ENCODE measurements around the gene ATG2B. TPM values are rescaled to one million over a fixed set of nuclear protein-coding genes. Genes with fewer than 3 reads are reported as not detected.
A peak's percentile ranks its signal among the peaks of the same experiment; 100 is the strongest.

The ATG2B gene
- total and polyA plus RNA-seq, 2 of the 4 experiments (the other 2 are of a cell fraction): 6.9 to 22.0 TPM

DNA sequence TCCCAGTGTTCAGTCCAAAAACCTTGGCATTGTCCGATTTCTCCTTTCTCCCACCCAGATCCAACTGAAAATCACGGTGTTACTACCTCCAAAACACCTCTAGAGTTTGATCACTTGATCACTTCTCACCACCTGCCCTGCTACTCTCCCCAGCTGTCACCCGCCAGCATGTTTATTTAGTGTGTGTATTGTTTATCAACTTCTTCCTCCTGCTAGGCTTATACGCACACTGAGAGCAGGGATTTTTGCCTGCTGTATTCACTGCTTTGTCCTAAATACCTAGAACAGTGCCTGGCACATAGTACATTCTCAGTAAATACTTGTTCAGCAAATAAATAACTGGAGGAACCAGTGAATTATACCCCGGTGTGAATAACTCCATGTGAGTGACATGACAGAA is 102.1 kb downstream of the ATG2B start:
- dilution Hi-C loops (cut with HindIII; ENCODE audit: low sequenced_read_pairs, unreplicated experiment): no loop called here
- peak overlapping the region; percentile 67 for H4K91ac ChIP-seq (ENCODE audit: insufficient read depth, low read depth, low read length)
- peaks cover 27 to 70% of the 10 kb centered on the region in 2 experiments; a peak in 3 of 4 replicates for H3K79me1 ChIP-seq (ENCODE audit: low read depth in 1 of 2, low read length in 2 of 2)
- ChIA-PET POLR2A (ENCODE audit: unreplicated experiment) (no interaction called here), CTCF (interaction anchor here (1.2 kb wide), 1 partner anchor 162 kb away, joined by 4 read pairs; no protein-coding TSS in a partner anchor)
- no peak for TF ChIP-seq RFX5 (IDR thresholded peaks at IDR 0.05; ENCODE audit: low read depth, low read length)
- TF ChIP-seq, protein P1, sequence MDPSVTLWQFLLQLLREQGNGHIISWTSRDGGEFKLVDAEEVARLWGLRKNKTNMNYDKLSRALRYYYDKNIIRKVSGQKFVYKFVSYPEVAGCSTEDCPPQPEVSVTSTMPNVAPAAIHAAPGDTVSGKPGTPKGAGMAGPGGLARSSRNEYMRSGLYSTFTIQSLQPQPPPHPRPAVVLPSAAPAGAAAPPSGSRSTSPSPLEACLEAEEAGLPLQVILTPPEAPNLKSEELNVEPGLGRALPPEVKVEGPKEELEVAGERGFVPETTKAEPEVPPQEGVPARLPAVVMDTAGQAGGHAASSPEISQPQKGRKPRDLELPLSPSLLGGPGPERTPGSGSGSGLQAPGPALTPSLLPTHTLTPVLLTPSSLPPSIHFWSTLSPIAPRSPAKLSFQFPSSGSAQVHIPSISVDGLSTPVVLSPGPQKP (IDR thresholded peaks at IDR 0.05; ENCODE audit: borderline replicate concordance, low read depth, low read length): no peak
- TF ChIP-seq MAZ (IDR thresholded peaks at IDR 0.05; ENCODE audit: borderline replicate concordance, low read depth, low read length): no peak
- no peak for TF ChIP-seq BHLHE40 (IDR thresholded peaks at IDR 0.05; ENCODE audit: low read depth, low read length)
- TF ChIP-seq, protein P2, sequence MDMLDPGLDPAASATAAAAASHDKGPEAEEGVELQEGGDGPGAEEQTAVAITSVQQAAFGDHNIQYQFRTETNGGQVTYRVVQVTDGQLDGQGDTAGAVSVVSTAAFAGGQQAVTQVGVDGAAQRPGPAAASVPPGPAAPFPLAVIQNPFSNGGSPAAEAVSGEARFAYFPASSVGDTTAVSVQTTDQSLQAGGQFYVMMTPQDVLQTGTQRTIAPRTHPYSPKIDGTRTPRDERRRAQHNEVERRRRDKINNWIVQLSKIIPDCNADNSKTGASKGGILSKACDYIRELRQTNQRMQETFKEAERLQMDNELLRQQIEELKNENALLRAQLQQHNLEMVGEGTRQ (IDR thresholded peaks at IDR 0.05; ENCODE audit: low read depth, low read length): no peak
- TF ChIP-seq, protein P3, sequence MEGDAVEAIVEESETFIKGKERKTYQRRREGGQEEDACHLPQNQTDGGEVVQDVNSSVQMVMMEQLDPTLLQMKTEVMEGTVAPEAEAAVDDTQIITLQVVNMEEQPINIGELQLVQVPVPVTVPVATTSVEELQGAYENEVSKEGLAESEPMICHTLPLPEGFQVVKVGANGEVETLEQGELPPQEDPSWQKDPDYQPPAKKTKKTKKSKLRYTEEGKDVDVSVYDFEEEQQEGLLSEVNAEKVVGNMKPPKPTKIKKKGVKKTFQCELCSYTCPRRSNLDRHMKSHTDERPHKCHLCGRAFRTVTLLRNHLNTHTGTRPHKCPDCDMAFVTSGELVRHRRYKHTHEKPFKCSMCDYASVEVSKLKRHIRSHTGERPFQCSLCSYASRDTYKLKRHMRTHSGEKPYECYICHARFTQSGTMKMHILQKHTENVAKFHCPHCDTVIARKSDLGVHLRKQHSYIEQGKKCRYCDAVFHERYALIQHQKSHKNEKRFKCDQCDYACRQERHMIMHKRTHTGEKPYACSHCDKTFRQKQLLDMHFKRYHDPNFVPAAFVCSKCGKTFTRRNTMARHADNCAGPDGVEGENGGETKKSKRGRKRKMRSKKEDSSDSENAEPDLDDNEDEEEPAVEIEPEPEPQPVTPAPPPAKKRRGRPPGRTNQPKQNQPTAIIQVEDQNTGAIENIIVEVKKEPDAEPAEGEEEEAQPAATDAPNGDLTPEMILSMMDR (conservative IDR thresholded peaks at IDR 0.05; ENCODE audit: low read depth, low read length): no peak
- no peak for TF ChIP-seq MXI1 (IDR thresholded peaks at IDR 0.05; ENCODE audit: borderline replicate concordance, low read depth, low read length)
- no peak for TF ChIP-seq RAD21 (IDR thresholded peaks at IDR 0.05; ENCODE audit: low read length)
- no peak for TF ChIP-seq NFE2L2 (IDR thresholded peaks at IDR 0.05; ENCODE audit: low read depth, low read length)
- no peak for TF ChIP-seq POLR2A (IDR thresholded peaks at IDR 0.05; ENCODE audit: low read depth, low read length)
- no peak for TF ChIP-seq SMC3 (IDR thresholded peaks at IDR 0.05; ENCODE audit: low read depth, low read length)
- TF ChIP-seq CHD1 (IDR thresholded peaks at IDR 0.05; ENCODE audit: low read depth, low read length): no peak
- no peak for TF ChIP-seq MAFK (IDR thresholded peaks at IDR 0.05; ENCODE audit: low read depth, low read length)
- no peak for TF ChIP-seq FOS (IDR thresholded peaks at IDR 0.05; ENCODE audit: low read depth, low read length)
- TF ChIP-seq CEBPB (IDR thresholded peaks at IDR 0.05; ENCODE audit: low read depth, low read length): no peak
- TF ChIP-seq RCOR1 (IDR thresholded peaks at IDR 0.05; ENCODE audit: insufficient replicate concordance, low read length): no peak
- peaks cover 32% of the 10 kb centered on the region for H3K4me1 ChIP-seq (ENCODE audit: control insufficient read depth, insufficient read depth, low read length)
- peak overlapping the region; percentile 55 for H2BK15ac ChIP-seq (ENCODE audit: low read depth, low read length)
- peak overlapping the region; percentile 64 for H3K4ac ChIP-seq (ENCODE audit: low read depth, low read length)
- H3K9me3 ChIP-seq (ENCODE audit: control insufficient read depth, insufficient read depth, low read length): peaks cover 5% of the 10 kb centered on the region
- H3K27ac ChIP-seq (ENCODE audit: insufficient read depth, low read length): peak overlapping the region; percentile 88; the same call in 1 of the 2 replicates
- H2BK5ac ChIP-seq (ENCODE audit: low read depth, low read length, poor library complexity, severe bottlenecking): peak overlapping the region; percentile 86
- H2BK20ac ChIP-seq (ENCODE audit: low read depth, low read length): peak overlapping the region; percentile 72
- H3K14ac ChIP-seq (replicated peaks; ENCODE audit: low read depth, low read length): peak overlapping the region; percentile 53; the same call in 1 of the 2 replicates
- H3K36me3 ChIP-seq (ENCODE audit: control insufficient read depth, insufficient read depth, low read length): peaks cover 57% of the 10 kb centered on the region
- WGBS, 2 experiments (ENCODE audit: extremely low coverage in 2 of 2, insufficient read length in 1 of 2): no CpG with 5 or more reads among the region's 5 CpGs
- H3K4me2 ChIP-seq (ENCODE audit: low read depth, low read length): peak overlapping the region; percentile 40
- peak overlapping the region; percentile 79 for H4K5ac ChIP-seq (ENCODE audit: low read depth, low read length)
- no peak overlapping the region for H3K4me3 ChIP-seq (ENCODE audit: insufficient read depth, low read depth, low read length)
- peak overlapping the region; percentile 87 for H3K18ac ChIP-seq (ENCODE audit: low read depth, low read length)
- H3K27me3 ChIP-seq (ENCODE audit: control insufficient read depth, insufficient read depth, low read length): no peaks in the 10 kb centered on the region
- H3K56ac ChIP-seq (ENCODE audit: extremely low read depth, insufficient read depth, low read length): peak overlapping the region; percentile 51
- peak overlapping the region; percentile 16 to 34; a peak in 3 of 4 replicates for H4K8ac ChIP-seq (ENCODE audit: low read depth in 2 of 2, low read length in 2 of 2)
- DNase-seq (peak; percentile 35), ATAC-seq (ENCODE audit: low read depth) (no peak)
- peak overlapping the region; percentile 63; the same call in 1 of the 2 replicates for H3K23ac ChIP-seq (ENCODE audit: low read depth, low read length)
- no peak overlapping the region for H2AK9ac ChIP-seq (replicated peaks; ENCODE audit: low read depth, low read length, poor library complexity)
- BruUV-seq (replicated peaks): no TSS peak
- in situ Hi-C loops (cut with MboI; ENCODE audit: low sequenced_read_pairs): loop anchor here (25.0 kb wide), 1 partner anchor 724 kb away; the partner anchor contains the start of gene GLRX5
- no peak overlapping the region for H2AFZ ChIP-seq (replicated peaks; ENCODE audit: low read length, poor library complexity)
- peak overlapping the region; percentile 68 for H2AK5ac ChIP-seq (ENCODE audit: low read depth, low read length)
- peak overlapping the region; percentile 47 for H2BK120ac ChIP-seq (ENCODE audit: low read depth, low read length)
- H4K20me1 ChIP-seq (ENCODE audit: insufficient read depth, low read length): peaks cover 34% of the 10 kb centered on the region
- peak overlapping the region; percentile 49 for H3K9ac ChIP-seq (ENCODE audit: low read depth, low read length)
- intact Hi-C loops (cut with micrococcal nuclease): loop anchor here (10.0 kb wide), 1 partner anchor 726 kb away; the partner anchor contains the start of gene GLRX5
- H3K9me1 ChIP-seq (ENCODE audit: insufficient read depth, low read length): peaks cover 16% of the 10 kb centered on the region

Measured in IMR-90 (cell line).